Ishikawa (cell line): ENCODE measurements around the gene POLR2J.

ENCODE experiments used
- CEBPB ChIP-seq: IDR thresholded peaks from 2 replicates; pipeline ENCODE4 v1.6.1; 2012
- CREB1 ChIP-seq: IDR thresholded peaks from 2 replicates; pipeline ENCODE4 v1.6.1; 2012; ENCODE audit warnings: low read depth
- EGR1 ChIP-seq: IDR thresholded peaks from 2 replicates; pipeline ENCODE4 v1.6.1; 2012
- EP300 ChIP-seq: IDR thresholded peaks from 2 replicates; pipeline ENCODE4 v1.6.1; 2012; ENCODE audit warnings: borderline replicate concordance
- FOXM1 ChIP-seq: IDR thresholded peaks from 2 replicates; pipeline ENCODE4 v1.6.1; 2012; ENCODE audit warnings: low read depth, borderline replicate concordance
- NFIC ChIP-seq: IDR thresholded peaks from 2 replicates; pipeline ENCODE4 v1.6.1; 2012
- RAD21 ChIP-seq: IDR thresholded peaks from 2 replicates; pipeline ENCODE4 v1.6.1; 2012; ENCODE audit warnings: low read depth
- TAF1 ChIP-seq: IDR thresholded peaks from 2 replicates; pipeline ENCODE4 v1.6.1; 2012; ENCODE audit warnings: low read depth, mild to moderate bottlenecking
- TCF12 ChIP-seq: IDR thresholded peaks from 2 replicates; pipeline ENCODE4 v1.6.1; 2012; ENCODE audit warnings: low read depth
- TEAD4 ChIP-seq: IDR thresholded peaks from 2 replicates; pipeline ENCODE4 v1.6.1; 2012
- YY1 ChIP-seq: IDR thresholded peaks from 2 replicates; pipeline ENCODE4 v1.6.1; 2012; ENCODE audit warnings: low read depth
- ZBTB7A ChIP-seq: IDR thresholded peaks from 2 replicates; pipeline ENCODE4 v1.6.1; 2012; ENCODE audit warnings: low read depth
- TF ChIP-seq, protein P1 (sequence below): IDR thresholded peaks from 2 replicates; pipeline ENCODE4 v1.6.1; 2012; ENCODE audit warnings: low read depth, mild to moderate bottlenecking
- TF ChIP-seq, protein P2 (sequence below): IDR thresholded peaks from 2 replicates; pipeline ENCODE4 v1.6.1; 2012
- TF ChIP-seq, protein P3 (sequence below): IDR thresholded peaks from 2 replicates; pipeline ENCODE4 v1.6.1; 2012

Gene POLR2J

DNA sequence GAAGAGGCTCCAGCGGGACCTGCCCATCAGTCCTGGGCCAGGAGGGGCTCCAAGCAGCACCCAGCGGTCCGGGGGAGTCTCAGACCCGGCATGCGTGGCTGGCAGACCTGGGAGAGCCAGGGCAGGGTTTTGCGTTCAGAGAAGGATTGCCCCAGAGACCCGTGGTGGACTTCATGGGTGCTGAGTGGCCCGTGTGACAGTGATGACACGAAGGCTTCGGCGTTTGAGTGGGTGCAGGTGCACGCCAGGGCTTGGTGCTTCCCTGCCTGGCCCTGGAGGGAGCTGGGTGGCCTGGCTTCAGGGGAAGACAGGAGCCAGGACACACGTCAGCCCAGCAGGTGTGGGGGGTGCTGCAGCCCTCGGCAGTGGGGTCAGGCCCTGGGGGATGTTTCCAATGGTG, 31.4 kb downstream of the POLR2J start:
- TF ChIP-seq CREB1 = no peak
- TF ChIP-seq, protein P1, sequence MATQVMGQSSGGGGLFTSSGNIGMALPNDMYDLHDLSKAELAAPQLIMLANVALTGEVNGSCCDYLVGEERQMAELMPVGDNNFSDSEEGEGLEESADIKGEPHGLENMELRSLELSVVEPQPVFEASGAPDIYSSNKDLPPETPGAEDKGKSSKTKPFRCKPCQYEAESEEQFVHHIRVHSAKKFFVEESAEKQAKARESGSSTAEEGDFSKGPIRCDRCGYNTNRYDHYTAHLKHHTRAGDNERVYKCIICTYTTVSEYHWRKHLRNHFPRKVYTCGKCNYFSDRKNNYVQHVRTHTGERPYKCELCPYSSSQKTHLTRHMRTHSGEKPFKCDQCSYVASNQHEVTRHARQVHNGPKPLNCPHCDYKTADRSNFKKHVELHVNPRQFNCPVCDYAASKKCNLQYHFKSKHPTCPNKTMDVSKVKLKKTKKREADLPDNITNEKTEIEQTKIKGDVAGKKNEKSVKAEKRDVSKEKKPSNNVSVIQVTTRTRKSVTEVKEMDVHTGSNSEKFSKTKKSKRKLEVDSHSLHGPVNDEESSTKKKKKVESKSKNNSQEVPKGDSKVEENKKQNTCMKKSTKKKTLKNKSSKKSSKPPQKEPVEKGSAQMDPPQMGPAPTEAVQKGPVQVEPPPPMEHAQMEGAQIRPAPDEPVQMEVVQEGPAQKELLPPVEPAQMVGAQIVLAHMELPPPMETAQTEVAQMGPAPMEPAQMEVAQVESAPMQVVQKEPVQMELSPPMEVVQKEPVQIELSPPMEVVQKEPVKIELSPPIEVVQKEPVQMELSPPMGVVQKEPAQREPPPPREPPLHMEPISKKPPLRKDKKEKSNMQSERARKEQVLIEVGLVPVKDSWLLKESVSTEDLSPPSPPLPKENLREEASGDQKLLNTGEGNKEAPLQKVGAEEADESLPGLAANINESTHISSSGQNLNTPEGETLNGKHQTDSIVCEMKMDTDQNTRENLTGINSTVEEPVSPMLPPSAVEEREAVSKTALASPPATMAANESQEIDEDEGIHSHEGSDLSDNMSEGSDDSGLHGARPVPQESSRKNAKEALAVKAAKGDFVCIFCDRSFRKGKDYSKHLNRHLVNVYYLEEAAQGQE = no peak

DNA sequence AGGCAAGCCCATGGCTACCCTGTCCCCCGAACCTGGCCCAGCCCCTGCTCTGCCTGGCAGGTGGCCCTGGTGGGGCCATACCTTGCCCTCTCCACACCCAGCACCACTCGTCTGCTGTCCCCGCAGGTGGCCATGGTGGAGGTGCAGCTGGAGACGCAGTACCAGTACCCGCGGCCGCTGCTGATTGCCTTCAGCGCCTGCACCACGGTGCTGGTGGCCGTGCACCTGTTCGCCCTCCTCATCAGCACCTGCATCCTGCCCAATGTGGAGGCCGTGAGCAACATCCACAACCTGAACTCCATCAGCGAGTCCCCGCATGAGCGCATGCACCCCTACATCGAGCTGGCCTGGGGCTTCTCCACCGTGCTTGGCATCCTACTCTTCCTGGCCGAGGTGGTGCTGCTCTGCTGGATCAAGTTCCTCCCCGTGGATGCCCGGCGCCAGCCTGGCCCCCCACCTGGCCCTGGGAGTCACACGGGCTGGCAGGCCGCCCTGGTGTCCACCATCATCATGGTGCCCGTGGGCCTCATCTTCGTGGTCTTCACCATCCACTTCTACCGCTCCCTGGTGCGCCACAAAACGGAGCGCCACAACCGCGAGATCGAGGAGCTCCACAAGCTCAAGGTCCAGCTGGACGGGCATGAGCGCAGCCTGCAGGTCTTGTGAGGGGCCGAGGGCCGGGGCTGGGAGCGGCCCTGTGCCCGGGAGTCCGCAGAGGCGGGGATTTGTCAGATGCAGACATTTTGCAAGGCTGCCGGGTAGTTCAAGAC, 32.1 kb downstream of the POLR2J start:
- TF ChIP-seq CEBPB (no peak), RAD21 (no peak), CREB1 (no peak), TAF1 (no peak), ZBTB7A (no peak), EP300 (no peak), TCF12 (no peak), YY1 (no peak), EGR1 (no peak), TEAD4 (no peak), NFIC (no peak)
- TF ChIP-seq, protein P1 = no peak
- TF ChIP-seq, protein P2, sequence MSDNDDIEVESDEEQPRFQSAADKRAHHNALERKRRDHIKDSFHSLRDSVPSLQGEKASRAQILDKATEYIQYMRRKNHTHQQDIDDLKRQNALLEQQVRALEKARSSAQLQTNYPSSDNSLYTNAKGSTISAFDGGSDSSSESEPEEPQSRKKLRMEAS = no peak
- TF ChIP-seq, protein P3, sequence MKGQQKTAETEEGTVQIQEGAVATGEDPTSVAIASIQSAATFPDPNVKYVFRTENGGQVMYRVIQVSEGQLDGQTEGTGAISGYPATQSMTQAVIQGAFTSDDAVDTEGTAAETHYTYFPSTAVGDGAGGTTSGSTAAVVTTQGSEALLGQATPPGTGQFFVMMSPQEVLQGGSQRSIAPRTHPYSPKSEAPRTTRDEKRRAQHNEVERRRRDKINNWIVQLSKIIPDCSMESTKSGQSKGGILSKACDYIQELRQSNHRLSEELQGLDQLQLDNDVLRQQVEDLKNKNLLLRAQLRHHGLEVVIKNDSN = no peak

DNA sequence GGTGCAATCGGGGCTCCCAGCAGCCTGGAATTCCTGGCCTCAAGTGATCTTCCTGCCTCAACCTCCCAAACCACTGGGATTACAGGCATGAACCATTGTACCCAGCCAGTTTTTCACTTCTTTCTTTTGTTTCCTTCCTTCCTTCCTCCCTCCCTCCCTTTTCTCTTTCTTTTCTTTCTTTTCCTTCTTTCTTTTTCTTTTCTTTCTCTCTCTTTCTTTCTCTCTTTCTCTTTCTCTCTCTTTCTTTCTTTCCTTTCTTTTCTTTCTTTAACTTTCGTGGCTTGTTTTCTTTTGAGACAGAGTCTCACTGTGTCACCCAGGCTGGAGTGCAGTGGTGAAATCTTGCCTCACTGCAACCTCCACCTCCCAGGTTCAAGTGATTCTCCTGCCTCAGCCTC, 33.0 kb downstream of the POLR2J start:
- TF ChIP-seq TAF1 = no peak
- no peak for TF ChIP-seq RAD21
- no peak for TF ChIP-seq TCF12
- no peak for TF ChIP-seq FOXM1
- TF ChIP-seq, protein P3 = no peak
- TF ChIP-seq CREB1 = no peak
- TF ChIP-seq EP300 = no peak
- TF ChIP-seq CEBPB = no peak
- TF ChIP-seq, protein P2 = no peak
- TF ChIP-seq EGR1 = no peak
- no peak for TF ChIP-seq TEAD4
- TF ChIP-seq NFIC = no peak
- TF ChIP-seq, protein P1 = no peak
- no peak for TF ChIP-seq ZBTB7A
- no peak for TF ChIP-seq YY1

DNA sequence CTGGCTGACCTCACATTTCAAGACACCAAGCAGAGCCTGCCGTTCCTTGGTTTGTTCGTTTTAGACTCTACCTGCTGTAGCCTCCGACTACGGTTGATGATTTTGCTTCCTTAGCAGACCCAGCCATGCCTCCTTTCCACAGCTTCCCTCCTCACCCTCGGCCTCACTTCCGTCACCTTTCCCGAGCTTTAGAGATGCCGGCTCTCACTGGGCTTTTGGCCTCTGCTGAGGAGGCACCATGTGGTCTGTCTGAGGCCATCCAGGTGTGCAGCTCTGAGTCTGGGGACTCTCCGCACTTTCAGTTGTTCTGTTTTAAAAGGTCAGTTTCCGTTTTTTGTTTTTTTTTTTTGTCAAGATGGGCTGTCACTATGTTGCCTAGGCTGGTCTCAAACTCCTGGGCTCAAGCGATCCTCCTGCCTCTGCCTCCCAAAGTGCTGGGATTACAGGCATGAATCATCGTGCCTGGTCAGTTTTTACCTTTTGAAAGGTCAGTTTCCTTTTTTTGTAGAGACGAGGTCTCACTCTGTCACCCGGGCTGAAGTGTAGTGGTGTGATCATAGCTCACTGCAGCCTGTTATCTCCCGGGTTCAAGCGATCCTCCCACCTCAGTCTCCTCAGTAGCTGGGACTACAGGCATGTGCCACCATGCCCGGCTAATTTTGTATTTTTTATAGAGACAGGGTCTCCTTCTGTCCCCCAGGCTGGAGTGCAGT, 33.6 kb downstream of the POLR2J start:
- TF ChIP-seq YY1 (no peak), EP300 (no peak), TAF1 (no peak), TEAD4 (no peak)
- TF ChIP-seq, protein P1 = no peak
